HepG2 (cell line): ENCODE measurements around the gene TOMM20. TPM values are rescaled to one million over a fixed set of nuclear protein-coding genes. Genes with fewer than 3 reads are reported as not detected.
A peak's percentile ranks its signal among the peaks of the same experiment; 100 is the strongest.

ENCODE experiments used
- HNF1A ChIP-seq, 2 experiments: sonication (generic) in 1 of 2; formaldehyde crosslinking in 1 of 2; IDR thresholded peaks; 2 replicates each; pipeline versions ENCODE4 v1.4.0 to v1.6.1; 2016 to 2020; ENCODE audit warnings: borderline replicate concordance in 1 of 2, low read depth in 1 of 2, mild to moderate bottlenecking in 1 of 2, missing genetic modification reagents in 1 of 2
- HNRNPUL1 ChIP-seq: fragments of 200-400 bp; formaldehyde crosslinking; IDR thresholded peaks from 2 replicates; pipeline ENCODE4 v1.6.1; 2017; ENCODE audit warnings: low read depth, mild to moderate bottlenecking, low read length, moderate library complexity
- JARID2 ChIP-seq: sonication (generic); formaldehyde crosslinking; IDR thresholded peaks from 2 replicates; pipeline ENCODE4 v1.8.1; 2023; ENCODE audit warnings: missing genetic modification reagents, inconsistent platforms; ENCODE audit not compliant: insufficient replicate concordance
- MTERF4 ChIP-seq: sonication (generic); formaldehyde crosslinking; IDR thresholded peaks from 2 replicates; pipeline ENCODE4 v1.8.0; 2023; ENCODE audit warnings: mild to moderate bottlenecking, missing genetic modification reagents
- NCOA5 ChIP-seq: sonication (generic); formaldehyde crosslinking; IDR thresholded peaks from 2 replicates; pipeline ENCODE4 v1.4.0; 2020; ENCODE audit warnings: missing genetic modification reagents
- ZNF354B ChIP-seq: sonication (generic); formaldehyde crosslinking; IDR thresholded peaks from 2 replicates; pipeline ENCODE4 v1.8.0; 2022; ENCODE audit warnings: mild to moderate bottlenecking, missing genetic modification reagents
- ZNF446 ChIP-seq: sonication (generic); formaldehyde crosslinking; IDR thresholded peaks from 2 replicates; pipeline ENCODE4 v1.5.0; 2020; ENCODE audit warnings: mild to moderate bottlenecking, missing genetic modification reagents
- ZNF513 ChIP-seq: sonication (generic); formaldehyde crosslinking; conservative IDR thresholded peaks from 2 replicates; pipeline ENCODE4 v1.5.0; 2020; ENCODE audit warnings: missing genetic modification reagents
- ZNF616 ChIP-seq: sonication (generic); formaldehyde crosslinking; IDR thresholded peaks from 2 replicates; pipeline ENCODE4 v1.5.0; 2020; ENCODE audit warnings: low read depth, mild to moderate bottlenecking, missing genetic modification reagents
- polyA plus RNA-seq, 8 experiments: library from polyadenylated mRNA; depleted of rRNA in 3 of 8; stranded (reverse) in 7 of 8; unstranded in 1 of 8; fragments of >200 nt; fragmentation: Illumina TruSeq in 4 of 8; extraction: Trizol in 4 of 8; gene quantifications; 2 replicates each; pipeline versions ENCODE4 v1.2.1 to v1.2.3, GENCODE V29; 2011 to 2016; ENCODE audit warnings: low read depth in 4 of 8, missing spikeins in 1 of 8, mixed read lengths in 1 of 8; ENCODE audit not compliant: insufficient read depth in 1 of 8
- total RNA-seq, 5 experiments: library from RNA; depleted of rRNA; stranded (reverse); fragments of >200 nt; fragmentation: Illumina TruSeq; extraction: Trizol; gene quantifications; 2 replicates each; pipeline ENCODE4 v1.2.3, GENCODE V29; 2016; ENCODE audit warnings: low read depth in 1 of 5
- TF ChIP-seq, protein P1 (sequence below), 2 experiments: fragments of 450-650 bp in 1 of 2; sonication (generic) in 1 of 2; formaldehyde crosslinking in 1 of 2; IDR thresholded peaks; 2 replicates each; pipeline versions ENCODE4 v1.6.1 to v1.8.0; 2016 to 2022; ENCODE audit warnings: antibody characterized with exemption in 1 of 2, mild to moderate bottlenecking in 1 of 2, missing genetic modification reagents in 1 of 2

Gene TOMM20
- total and polyA plus RNA-seq, 2 of the 13 experiments (the other 11 are each of a cell fraction or from before 2014, with no cell fraction given): 153 to 376 TPM

DNA sequence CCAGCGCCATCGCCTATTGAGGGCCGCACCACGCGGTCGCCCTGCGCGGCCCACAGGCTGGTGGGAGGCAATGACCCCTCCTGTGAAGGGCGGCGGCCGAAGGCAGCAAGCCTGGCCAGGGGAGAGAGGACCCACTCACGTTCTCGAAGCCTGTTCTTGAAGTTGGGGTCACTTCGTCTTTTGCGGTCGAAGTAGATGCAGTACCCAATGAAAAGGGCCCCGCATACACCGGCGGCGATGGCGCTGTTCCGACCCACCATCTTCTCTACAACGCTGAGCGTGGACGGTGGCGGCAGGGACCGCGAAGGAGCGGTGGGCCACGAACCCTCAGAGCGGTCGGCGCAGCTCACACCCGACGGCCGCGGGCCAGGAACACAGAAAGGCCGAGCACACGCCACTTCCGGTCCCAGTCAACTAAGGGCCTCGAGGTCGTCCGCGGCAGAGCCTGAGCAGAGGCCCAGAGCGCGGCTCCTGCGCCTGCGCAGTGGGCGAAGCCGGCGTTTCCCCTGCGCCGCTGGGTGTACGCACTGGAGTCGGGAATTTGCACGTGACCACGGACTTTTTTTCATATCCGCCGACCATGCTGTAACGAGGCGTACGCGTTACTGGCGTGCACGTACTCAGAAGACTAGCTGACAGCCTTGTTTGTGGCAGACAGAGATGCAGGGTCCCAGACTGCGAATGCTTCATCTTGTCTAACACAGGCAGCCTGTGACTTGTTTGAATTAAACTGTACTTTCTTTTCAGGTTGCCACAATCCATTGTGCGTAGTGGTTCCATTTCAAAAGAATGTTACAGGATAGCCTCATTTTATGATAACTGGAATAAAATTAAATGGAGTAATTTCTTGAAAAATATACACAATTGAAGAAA, at the start of gene TOMM20 (continued):
- TF ChIP-seq, protein P1, sequence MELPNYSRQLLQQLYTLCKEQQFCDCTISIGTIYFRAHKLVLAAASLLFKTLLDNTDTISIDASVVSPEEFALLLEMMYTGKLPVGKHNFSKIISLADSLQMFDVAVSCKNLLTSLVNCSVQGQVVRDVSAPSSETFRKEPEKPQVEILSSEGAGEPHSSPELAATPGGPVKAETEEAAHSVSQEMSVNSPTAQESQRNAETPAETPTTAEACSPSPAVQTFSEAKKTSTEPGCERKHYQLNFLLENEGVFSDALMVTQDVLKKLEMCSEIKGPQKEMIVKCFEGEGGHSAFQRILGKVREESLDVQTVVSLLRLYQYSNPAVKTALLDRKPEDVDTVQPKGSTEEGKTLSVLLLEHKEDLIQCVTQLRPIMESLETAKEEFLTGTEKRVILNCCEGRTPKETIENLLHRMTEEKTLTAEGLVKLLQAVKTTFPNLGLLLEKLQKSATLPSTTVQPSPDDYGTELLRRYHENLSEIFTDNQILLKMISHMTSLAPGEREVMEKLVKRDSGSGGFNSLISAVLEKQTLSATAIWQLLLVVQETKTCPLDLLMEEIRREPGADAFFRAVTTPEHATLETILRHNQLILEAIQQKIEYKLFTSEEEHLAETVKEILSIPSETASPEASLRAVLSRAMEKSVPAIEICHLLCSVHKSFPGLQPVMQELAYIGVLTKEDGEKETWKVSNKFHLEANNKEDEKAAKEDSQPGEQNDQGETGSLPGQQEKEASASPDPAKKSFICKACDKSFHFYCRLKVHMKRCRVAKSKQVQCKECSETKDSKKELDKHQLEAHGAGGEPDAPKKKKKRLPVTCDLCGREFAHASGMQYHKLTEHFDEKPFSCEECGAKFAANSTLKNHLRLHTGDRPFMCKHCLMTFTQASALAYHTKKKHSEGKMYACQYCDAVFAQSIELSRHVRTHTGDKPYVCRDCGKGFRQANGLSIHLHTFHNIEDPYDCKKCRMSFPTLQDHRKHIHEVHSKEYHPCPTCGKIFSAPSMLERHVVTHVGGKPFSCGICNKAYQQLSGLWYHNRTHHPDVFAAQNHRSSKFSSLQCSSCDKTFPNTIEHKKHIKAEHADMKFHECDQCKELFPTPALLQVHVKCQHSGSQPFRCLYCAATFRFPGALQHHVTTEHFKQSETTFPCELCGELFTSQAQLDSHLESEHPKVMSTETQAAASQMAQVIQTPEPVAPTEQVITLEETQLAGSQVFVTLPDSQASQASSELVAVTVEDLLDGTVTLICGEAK (IDR thresholded peaks at IDR 0.05): 0 out of 2 replicates have a peak, but pooled peaks have one; percentile 1
- TF ChIP-seq, protein P1 (CRISPR knock-in tag; IDR thresholded peaks at IDR 0.05): peak; percentile 90
- TF ChIP-seq ZNF446 (CRISPR knock-in tag): peak; percentile 92
- no peak for TF ChIP-seq NCOA5
- peak; percentile 69 for TF ChIP-seq JARID2 (CRISPR knock-in tag)
- no peak for TF ChIP-seq HNF1A (IDR thresholded peaks at IDR 0.05; ENCODE audit: low read depth)
- peak; percentile 52; the same call in 1 of the 2 replicates for TF ChIP-seq HNF1A (CRISPR knock-in tag; IDR thresholded peaks at IDR 0.05; ENCODE audit: borderline replicate concordance)
- no peak for TF ChIP-seq ZNF513 (CRISPR knock-in tag)
- TF ChIP-seq ZNF616 (CRISPR knock-in tag): peak; percentile 70
- peak; percentile 15 for TF ChIP-seq ZNF354B
- TF ChIP-seq MTERF4 (CRISPR knock-in tag): peak; percentile 93
- no peak; the same call in 1 of the 2 replicates for TF ChIP-seq HNRNPUL1
